Limb (tissue), 2 donors: Measurements from ENCODE around the gene COL15A1.
"Not testable (repeated sequence)": the region's sequence is repeated elsewhere in the genome, so short reads cannot be mapped to it uniquely, and the experiment has no call there.

Experiments used
- DNase-seq, 2 donors: peaks; one replicate each; pipeline ENCODE4 v3.0.0-alpha.2; 2016; ENCODE audit errors: extremely low spot score in 2 of 2

COL15A1 gene

GRCh38 chr9:99010393-99010792, 66.7 kb downstream of the COL15A1 start:
- not testable (repeated sequence) for DNase-seq

GRCh38 chr9:99011161-99011709, 67.5 kb downstream of the COL15A1 start:
- DNase-seq, result no peak

GRCh38 chr9:99012957-99013512, 69.3 kb downstream of the COL15A1 start:
- no peak for DNase-seq

- DNase-seq, result no peak
Measured at GRCh38 chr9:99013550-99013949, 69.8 kb downstream of the COL15A1 start.

GRCh38 chr9:99015448-99015847, 71.7 kb downstream of the COL15A1 start:
- no peak for DNase-seq

- DNase-seq, result no peak
Measured at GRCh38 chr9:99015890-99016289, 72.2 kb downstream of the COL15A1 start.

GRCh38 chr9:99016681-99017387, 73.1 kb downstream of the COL15A1 start:
- no peak for DNase-seq

- no peak for DNase-seq
Measured at GRCh38 chr9:99018653-99019052, 74.9 kb downstream of the COL15A1 start.

- DNase-seq, result no peak
Measured at GRCh38 chr9:99019510-99020331, 76.0 kb downstream of the COL15A1 start.

GRCh38 chr9:99020786-99021436, 77.2 kb downstream of the COL15A1 start:
- no peak for DNase-seq

GRCh38 chr9:99021512-99021911, 77.8 kb downstream of the COL15A1 start:
- no peak for DNase-seq

- DNase-seq, result no peak
Measured at GRCh38 chr9:99023231-99023630, 79.5 kb downstream of the COL15A1 start.

GRCh38 chr9:99023831-99024230, 80.1 kb downstream of the COL15A1 start:
- DNase-seq, result peak in 1 of 2 donors; percentile 44

GRCh38 chr9:99024959-99025358, 81.3 kb downstream of the COL15A1 start:
- no peak for DNase-seq

GRCh38 chr9:99025616-99026270, 82.0 kb downstream of the COL15A1 start:
- no peak for DNase-seq

- no peak for DNase-seq
Measured at GRCh38 chr9:99026271-99026955, 82.7 kb downstream of the COL15A1 start.

- DNase-seq, result no peak
Measured at GRCh38 chr9:99026956-99027298, 83.2 kb downstream of the COL15A1 start.

- DNase-seq, result no peak
Measured at GRCh38 chr9:99027443-99027842, 83.7 kb downstream of the COL15A1 start.

- no peak for DNase-seq
Measured at GRCh38 chr9:99029083-99029645, 85.5 kb downstream of the COL15A1 start.

- no peak for DNase-seq
Measured at GRCh38 chr9:99030092-99030511, 86.4 kb downstream of the COL15A1 start.
